NCI-H2196 (cell line): Measurements from ENCODE around the gene PRAC1.

Experiments
- DNase-seq: peaks from one replicate; lab custom pipeline; 2025; ENCODE audit not compliant: unreplicated experiment; lab: John Stamatoyannopoulos, UW

Gene PRAC1

GRCh38 chr17:48747445-48748363 is 25.4 kb upstream of the PRAC1 start:
- no peak for DNase-seq

GRCh38 chr17:48746916-48747444 is 24.7 kb upstream of the PRAC1 start:
- no peak for DNase-seq

- peak; percentile 50 for DNase-seq
Observed at GRCh38 chr17:48745381-48746275, 23.3 kb upstream of the PRAC1 start.

GRCh38 chr17:48740537-48740936 is 18.2 kb upstream of the PRAC1 start:
- no peak for DNase-seq

- DNase-seq, result no peak
Observed at GRCh38 chr17:48738803-48739526, 16.6 kb upstream of the PRAC1 start.

- no peak for DNase-seq
Observed at GRCh38 chr17:48738424-48738802, 16.1 kb upstream of the PRAC1 start.

- DNase-seq, result no peak
Observed at GRCh38 chr17:48737330-48738043, 15.2 kb upstream of the PRAC1 start.

GRCh38 chr17:48735062-48735351 is 12.7 kb upstream of the PRAC1 start:
- no peak for DNase-seq

- no peak for DNase-seq
Observed at GRCh38 chr17:48734333-48735061, 12.2 kb upstream of the PRAC1 start.

- no peak for DNase-seq
Observed at GRCh38 chr17:48733632-48734328, 11.5 kb upstream of the PRAC1 start.

GRCh38 chr17:48732688-48733629 is 10.6 kb upstream of the PRAC1 start:
- no peak for DNase-seq

- DNase-seq, result no peak
Observed at GRCh38 chr17:48731355-48731754, 9.0 kb upstream of the PRAC1 start.

- no peak for DNase-seq
Observed at GRCh38 chr17:48730240-48730550, 7.9 kb upstream of the PRAC1 start.

- DNase-seq, result no peak
Observed at GRCh38 chr17:48729335-48730239, 7.3 kb upstream of the PRAC1 start.

GRCh38 chr17:48728232-48729231 is 6.2 kb upstream of the PRAC1 start, which contains the start of gene HOXB13:
TSS of gene HOXB13 (minus strand) at chr17:48728750. CDS start at chr17:48728593, 157 bp downstream.
- peak; percentile 77 for DNase-seq
